ENCODE data around the gene RPA1.
A peak's percentile ranks its signal among the peaks of the same experiment; 100 is the strongest.
"Not testable (repeated sequence)": the region's sequence is repeated elsewhere in the genome, so short reads cannot be mapped to it uniquely, and the experiment has no call there.

RPA1 gene

DNA sequence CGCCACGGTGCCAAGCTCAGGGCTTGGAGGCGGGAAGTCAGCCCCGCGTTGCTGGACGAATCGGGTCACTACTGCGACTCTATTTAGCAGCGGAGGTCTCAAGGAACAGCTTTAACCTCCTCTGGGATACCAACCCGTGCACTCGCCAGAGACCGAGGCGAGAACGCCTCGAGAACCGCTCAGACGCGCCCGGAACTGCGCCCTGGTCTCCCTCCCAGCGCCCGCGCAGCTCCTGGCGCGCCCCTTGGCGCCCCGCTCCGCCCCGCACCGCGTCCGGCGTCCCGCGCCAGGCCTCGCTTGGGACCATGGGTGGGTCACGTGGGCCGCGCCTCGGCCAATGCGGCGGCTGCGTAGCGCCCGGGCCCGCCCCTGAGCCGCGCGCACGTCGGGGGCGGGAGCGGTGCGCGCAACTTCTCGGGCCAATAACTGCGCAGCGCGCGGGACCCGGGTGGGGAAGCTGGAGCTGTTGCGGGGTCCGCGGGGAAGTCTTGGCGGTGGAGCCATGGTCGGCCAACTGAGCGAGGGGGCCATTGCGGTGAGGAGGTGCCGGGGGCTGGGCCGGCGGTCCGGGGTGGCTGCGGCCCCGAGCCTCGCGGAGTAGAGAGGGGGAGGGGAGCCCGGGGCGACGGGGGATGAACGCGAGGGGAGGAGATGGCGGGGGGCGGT lies at the start of gene RPA1, which contains the start of gene SMYD4:
RPA1 (plus strand) TSS at position 414 of the 666 bp plus-strand sequence; CDS start at position 503, 89 bp downstream.
SMYD4 (minus strand) TSS at position 311 of the 666 bp plus-strand sequence. CDS start 1,908 bp downstream, outside the sequence.
- peak; percentile 87 for DNase-seq

- DNase-seq: no peak
Observed at GRCh38 chr17:1782171-1782567, 47.6 kb upstream of the RPA1 start.

- no peak for DNase-seq
Observed at GRCh38 chr17:1783271-1783670, 46.5 kb upstream of the RPA1 start.

GRCh38 chr17:1783834-1784611 lies 45.8 kb upstream of the RPA1 start:
- peak; percentile 42 for DNase-seq

DNA sequence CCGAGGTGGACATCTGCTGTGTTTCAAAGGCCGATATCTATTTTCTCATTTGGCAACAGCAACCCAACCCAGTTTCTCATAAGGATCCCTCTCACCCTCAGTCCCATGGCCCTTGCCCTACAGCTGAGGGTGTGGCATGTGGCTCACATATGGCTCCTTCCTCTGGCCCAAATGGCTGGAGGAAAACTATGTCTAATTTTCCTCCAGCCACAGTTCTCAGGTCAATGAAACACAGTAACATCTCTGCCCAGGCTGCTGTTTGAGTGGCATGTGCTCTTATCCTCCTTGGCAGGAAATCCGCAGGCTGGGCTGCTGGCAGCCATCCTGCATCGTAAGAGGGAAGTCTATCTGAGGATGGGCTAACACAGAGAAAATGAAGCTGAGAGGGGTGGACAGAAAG lies 43.9 kb upstream of the RPA1 start:
- DNase-seq: no peak

- no peak for DNase-seq
Observed at GRCh38 chr17:1786708-1787107, 43.1 kb upstream of the RPA1 start.

DNA sequence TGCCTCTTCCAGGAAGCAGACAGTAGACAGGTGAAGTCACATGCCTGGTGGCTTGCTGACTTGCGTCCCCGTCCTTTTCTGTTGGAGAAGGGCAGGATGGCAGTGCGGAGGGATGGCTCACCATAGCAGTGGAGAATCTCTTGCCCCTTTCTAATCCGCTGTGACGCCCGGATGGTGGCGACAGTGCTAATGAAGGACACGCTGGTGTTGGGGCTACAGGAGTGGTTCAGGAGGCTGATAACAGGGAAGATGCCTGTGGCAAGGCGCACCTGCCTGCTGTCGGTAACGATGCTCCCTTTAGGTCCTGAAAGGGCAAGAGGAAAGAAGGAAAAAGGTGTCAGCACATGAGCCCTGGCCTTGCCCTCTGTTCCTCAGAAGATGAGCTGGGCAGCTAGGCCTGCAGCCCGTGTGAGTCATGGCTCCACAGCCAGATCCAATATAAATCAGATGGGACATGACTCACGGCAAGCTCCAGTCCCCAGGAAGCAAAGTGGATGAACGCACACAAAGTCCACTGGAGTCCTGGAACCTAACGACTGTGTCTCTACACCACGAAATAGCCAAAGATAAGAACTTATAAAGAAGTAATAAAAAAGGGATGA lies 42.4 kb upstream of the RPA1 start:
- DNase-seq: no peak

DNA sequence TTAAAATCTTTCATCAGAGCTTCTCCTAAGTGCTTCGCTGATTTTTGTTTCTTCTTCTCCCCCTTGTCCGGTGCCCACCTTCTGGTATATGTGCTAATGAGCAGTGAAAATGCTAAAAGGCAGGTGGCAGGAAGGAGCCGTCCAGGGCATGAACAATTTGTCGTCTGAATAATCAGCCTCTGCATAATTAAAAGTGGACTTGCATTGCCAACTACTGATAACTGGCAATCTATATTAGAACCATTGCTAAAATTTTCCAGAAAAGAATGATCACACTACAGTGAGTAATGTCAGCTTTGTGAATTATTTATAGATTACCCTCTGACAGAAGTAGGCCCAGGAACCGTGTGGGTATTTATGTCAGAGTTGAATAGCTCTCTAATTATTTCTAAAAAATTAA lies 39.9 kb upstream of the RPA1 start:
- no peak for DNase-seq

- DNase-seq: no peak
Observed at GRCh38 chr17:1792495-1793446, 37.0 kb upstream of the RPA1 start.

GRCh38 chr17:1793447-1793806 lies 36.4 kb upstream of the RPA1 start:
- DNase-seq: no peak

GRCh38 chr17:1796800-1797199 lies 33.0 kb upstream of the RPA1 start:
- DNase-seq: no peak

DNA sequence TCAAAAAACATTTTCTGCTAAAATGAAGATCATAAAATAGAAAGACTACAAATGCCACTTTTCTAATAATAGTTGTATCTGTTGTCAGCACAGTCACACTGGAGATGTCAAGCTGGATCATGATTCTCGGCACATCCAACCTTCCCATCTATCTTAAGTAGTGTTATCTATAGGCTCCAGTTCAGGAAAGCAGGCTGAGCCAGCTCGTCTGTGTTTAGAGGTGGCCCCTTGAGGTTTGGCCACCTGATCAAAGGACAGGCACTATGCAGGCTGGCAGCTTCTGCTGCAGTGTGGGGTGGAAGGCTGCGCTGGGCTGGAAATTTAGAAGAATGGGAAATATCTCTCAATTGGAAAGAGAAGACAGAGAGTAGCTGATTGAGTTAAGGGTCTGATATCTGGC lies 32.5 kb upstream of the RPA1 start:
- no peak for DNase-seq

DNA sequence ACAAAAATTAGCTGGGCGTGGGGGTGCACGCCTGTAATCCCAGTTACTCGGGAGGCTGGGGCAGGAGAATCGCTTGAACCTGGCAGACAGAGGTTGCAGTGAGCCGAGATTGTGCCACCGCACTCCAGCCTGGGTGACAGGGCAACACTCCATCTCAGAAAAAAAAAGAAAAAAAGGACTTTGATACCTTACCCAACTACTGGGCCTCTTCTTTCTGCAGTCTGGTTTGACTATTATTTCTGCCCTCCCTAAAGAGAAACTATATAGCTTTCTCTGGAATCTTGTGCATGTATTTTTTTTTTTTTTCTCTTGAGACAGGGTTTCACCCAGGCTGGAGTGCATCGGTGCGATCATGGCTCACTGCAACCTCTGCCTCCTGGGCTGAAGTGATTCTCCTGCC lies 32.0 kb upstream of the RPA1 start:
- DNase-seq: not testable (repeated sequence)

DNA sequence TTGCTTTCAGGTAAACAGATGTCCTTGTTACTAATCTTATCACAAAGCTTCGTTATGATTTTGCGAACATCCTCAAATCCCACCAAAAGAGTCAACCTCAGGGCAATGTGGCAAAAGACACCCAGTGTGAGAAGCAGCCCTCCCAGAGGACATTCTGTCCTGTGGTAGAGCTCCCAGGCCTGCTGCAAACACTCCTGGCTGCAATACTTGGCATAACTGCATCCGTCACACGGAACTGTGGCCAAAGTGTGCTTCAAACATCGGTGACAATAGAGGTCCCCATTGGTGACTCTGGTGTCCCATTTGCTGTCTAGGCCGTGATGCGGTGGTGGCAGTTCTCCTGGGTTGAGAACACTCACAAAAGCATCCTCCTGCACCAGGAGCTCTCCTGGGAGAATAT lies 29.6 kb upstream of the RPA1 start:
- no peak for DNase-seq

- DNase-seq: no peak
Observed at GRCh38 chr17:1800712-1801111, 29.1 kb upstream of the RPA1 start.

GRCh38 chr17:1802429-1802828 lies 27.4 kb upstream of the RPA1 start:
- DNase-seq: no peak

DNA sequence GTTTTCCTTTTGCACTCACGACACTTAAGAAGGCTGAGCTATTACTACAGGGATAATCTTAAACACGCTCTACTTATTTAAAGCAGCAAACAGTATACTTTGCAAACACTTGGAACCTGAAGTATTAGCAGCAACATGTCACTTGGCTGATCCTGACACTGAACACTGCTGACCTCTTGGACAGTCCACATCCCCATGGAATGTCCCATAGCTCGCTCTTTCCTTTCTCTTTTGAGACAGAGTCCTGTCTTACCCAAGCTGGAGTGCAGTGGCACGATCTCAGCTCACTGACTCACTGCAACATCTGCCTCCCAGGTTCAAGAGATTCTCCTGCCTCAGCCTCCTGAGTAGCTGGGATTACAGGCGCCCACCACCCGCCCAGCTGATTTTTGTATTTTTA lies 26.5 kb upstream of the RPA1 start:
- DNase-seq: no peak

DNA sequence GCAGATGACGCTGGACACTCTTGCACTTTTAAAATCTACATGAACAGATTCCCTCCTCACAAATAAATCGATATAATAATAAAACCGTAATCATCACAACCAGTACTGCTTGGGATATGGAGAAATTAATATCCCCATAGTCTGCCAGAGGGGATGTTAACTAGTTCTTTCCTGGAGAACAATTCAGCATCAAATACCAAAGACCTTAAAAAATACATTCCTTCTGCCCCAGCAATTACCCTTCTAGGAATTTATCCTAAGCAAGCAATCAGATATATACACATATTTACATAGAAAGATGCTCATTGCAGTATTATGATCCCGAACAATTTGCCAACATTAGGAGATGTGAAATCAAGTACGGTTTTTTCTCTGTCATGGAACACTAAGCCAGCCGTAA lies 21.9 kb upstream of the RPA1 start:
- no peak for DNase-seq

DNA sequence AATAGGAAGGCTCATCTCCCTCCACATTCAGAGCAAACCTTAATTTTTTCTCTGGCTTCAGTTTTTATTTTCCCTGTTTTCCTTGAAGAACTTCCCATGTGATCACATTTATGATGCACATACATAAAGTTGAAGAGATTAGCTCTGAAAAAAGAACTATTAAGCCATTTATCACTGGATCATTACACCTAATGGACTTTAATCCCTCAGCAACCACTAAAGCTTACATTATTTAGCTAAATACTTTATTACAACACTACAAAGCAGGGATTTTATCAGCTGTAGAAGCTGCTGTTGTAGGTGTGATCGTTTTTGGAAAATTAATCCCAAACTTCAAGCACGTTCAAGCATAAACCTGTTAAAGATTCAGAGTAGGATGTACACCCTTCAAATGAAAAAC lies 21.2 kb upstream of the RPA1 start:
- no peak for DNase-seq

GRCh38 chr17:1809815-1810214 lies 20.0 kb upstream of the RPA1 start:
- DNase-seq: not testable (repeated sequence)

DNA sequence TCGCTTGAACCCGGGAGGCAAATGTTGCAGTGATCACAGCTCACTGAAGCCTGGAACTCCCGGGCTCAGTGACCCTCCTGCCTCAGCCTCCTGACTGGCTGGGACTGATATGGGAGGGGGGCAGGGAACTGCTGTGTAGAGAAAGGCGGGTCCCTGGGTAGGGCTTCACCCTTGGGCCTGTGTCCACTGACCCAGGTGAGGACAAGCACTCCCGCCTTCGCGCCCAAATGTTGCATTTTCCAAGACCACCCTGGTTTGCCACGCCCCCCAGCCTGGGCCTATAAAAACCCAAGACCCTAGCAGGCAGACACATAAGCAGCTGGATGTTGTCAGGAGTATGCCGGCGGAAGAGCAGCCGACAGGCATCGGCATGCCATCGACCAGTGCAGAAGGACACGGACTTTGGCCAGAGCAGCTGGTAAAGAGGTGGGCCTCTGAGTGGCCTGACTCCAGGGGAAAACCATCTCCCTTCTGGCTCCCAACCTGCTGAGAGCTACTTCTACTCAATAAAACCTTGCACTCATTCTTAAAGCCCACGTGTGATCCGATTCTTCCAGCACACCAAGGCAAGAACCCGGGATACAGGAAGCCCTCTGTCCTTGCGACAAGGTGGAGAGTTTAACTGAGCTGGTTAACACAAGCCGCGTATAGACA lies 19.2 kb upstream of the RPA1 start:
- no peak for DNase-seq

- DNase-seq: no peak
Observed at GRCh38 chr17:1813088-1813487, 16.7 kb upstream of the RPA1 start.

Measured in NCI-H146 (cell line).